NCI-H146 (cell line): ENCODE data around the gene LARP1.
"Not testable (repeated sequence)": the region's sequence is repeated elsewhere in the genome, so short reads cannot be mapped to it uniquely, and the experiment has no call there.

Source experiments
- DNase-seq: peaks from one replicate; lab custom pipeline; 2025; lab: John Stamatoyannopoulos, UW

The LARP1 gene

GRCh38 chr5:154793599-154794524 is 38.7 kb downstream of the LARP1 start:
- DNase-seq: no peak

- no peak for DNase-seq
Observed at GRCh38 chr5:154794525-154795234, 39.5 kb downstream of the LARP1 start.

GRCh38 chr5:154795235-154795596 is 40.0 kb downstream of the LARP1 start:
- DNase-seq: no peak

GRCh38 chr5:154797762-154798161 is 42.6 kb downstream of the LARP1 start:
- no peak for DNase-seq

- DNase-seq: no peak
Observed at GRCh38 chr5:154800582-154800981, 45.4 kb downstream of the LARP1 start.

GRCh38 chr5:154801083-154801482 is 45.9 kb downstream of the LARP1 start:
- DNase-seq: no peak

- no peak for DNase-seq
Observed at GRCh38 chr5:154802050-154802449, 46.9 kb downstream of the LARP1 start.

- no peak for DNase-seq
Observed at GRCh38 chr5:154806176-154806575, 51.0 kb downstream of the LARP1 start.

GRCh38 chr5:154811239-154811638 is 56.1 kb downstream of the LARP1 start:
- no peak for DNase-seq

GRCh38 chr5:154811653-154812465 is 56.7 kb downstream of the LARP1 start:
- DNase-seq: peak; percentile 9

- DNase-seq: no peak
Observed at GRCh38 chr5:154813158-154813557, 58.0 kb downstream of the LARP1 start.

GRCh38 chr5:154813736-154814135 is 58.6 kb downstream of the LARP1 start:
- no peak for DNase-seq

GRCh38 chr5:154815025-154815424 is 59.8 kb downstream of the LARP1 start:
- no peak for DNase-seq

- DNase-seq: no peak
Observed at GRCh38 chr5:154815684-154816247, 60.6 kb downstream of the LARP1 start.

- no peak for DNase-seq
Observed at GRCh38 chr5:154816891-154817492, 61.8 kb downstream of the LARP1 start.

GRCh38 chr5:154817815-154818214 is 62.6 kb downstream of the LARP1 start:
- no peak for DNase-seq

- no peak for DNase-seq
Observed at GRCh38 chr5:154818471-154819116, 63.4 kb downstream of the LARP1 start.

GRCh38 chr5:154819546-154819945 is 64.4 kb downstream of the LARP1 start:
- DNase-seq: no peak

- DNase-seq: no peak
Observed at GRCh38 chr5:154820383-154820782, 65.2 kb downstream of the LARP1 start.

GRCh38 chr5:154822896-154823295 is 67.7 kb downstream of the LARP1 start:
- not testable (repeated sequence) for DNase-seq

GRCh38 chr5:154823605-154824004 is 68.4 kb downstream of the LARP1 start:
- DNase-seq: no peak
